Measurements from ENCODE around the gene BTRC. TPM values are rescaled to one million over a fixed set of nuclear protein-coding genes. Genes with fewer than 3 reads are reported as not detected.

BTRC gene
- total and polyA plus RNA-seq, 10 of the 15 experiments (the other 5 are each of a cell fraction or from before 2014, with no cell fraction given): 2.2 to 18.6 (median 8.6) TPM

DNA sequence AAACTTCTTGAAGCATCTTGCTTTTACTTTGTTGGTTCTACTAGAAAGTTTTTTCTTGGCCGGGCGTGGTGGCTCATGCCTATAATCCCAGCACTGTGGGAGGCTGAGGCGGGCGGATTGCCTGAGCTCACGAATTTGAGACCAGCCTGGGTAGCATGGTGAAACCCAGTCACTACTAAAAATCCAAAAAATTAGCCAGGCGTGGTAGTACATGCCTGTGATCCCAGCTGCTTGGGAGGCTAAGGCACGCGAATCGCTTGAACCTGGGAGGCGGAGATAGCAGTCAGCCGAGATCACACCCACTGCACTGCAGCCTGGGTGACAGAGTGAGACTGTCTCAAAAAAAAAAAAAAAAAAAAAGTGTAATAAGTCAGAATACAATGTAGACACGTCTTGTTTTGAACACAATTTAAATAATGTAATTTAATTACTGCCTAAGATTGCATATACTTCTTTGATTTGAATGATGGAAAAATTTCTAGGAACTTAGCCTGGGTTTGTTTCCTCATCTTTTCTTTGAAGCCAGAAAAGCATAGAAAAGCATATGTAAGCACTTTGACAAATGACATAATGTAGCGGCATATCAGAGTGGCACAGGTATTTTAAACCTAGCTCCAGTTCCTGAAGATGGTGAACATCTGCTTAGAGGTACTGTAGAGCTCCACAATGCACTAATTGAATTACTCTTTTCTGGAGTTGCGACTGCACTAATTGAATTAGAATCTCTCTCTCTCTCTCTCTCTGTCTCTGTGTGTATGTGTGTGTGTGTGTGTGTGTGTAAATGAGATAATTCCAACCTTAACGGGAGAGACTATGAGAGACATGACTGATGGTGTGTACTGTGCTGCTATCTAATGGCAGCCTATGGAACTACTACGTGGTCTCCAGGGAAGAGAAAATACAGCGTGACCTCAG, 87.8 kb downstream of the BTRC start (continued):
- TF ChIP-seq, protein P1, sequence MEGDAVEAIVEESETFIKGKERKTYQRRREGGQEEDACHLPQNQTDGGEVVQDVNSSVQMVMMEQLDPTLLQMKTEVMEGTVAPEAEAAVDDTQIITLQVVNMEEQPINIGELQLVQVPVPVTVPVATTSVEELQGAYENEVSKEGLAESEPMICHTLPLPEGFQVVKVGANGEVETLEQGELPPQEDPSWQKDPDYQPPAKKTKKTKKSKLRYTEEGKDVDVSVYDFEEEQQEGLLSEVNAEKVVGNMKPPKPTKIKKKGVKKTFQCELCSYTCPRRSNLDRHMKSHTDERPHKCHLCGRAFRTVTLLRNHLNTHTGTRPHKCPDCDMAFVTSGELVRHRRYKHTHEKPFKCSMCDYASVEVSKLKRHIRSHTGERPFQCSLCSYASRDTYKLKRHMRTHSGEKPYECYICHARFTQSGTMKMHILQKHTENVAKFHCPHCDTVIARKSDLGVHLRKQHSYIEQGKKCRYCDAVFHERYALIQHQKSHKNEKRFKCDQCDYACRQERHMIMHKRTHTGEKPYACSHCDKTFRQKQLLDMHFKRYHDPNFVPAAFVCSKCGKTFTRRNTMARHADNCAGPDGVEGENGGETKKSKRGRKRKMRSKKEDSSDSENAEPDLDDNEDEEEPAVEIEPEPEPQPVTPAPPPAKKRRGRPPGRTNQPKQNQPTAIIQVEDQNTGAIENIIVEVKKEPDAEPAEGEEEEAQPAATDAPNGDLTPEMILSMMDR (IDR thresholded peaks at IDR 0.05 in 2 of 3, conservative IDR thresholded peaks at IDR 0.05 in 1 of 3; ENCODE audit: control insufficient read depth in 2 of 3, extremely low read depth in 1 of 3, insufficient read depth in 1 of 3, low read depth in 3 of 3, low read length in 3 of 3): peak; percentile 67 to 75 (median 67)
- no peak for TF ChIP-seq MTA2 (IDR thresholded peaks at IDR 0.05; ENCODE audit: low read depth)
- TF ChIP-seq CREB1 (IDR thresholded peaks at IDR 0.05; ENCODE audit: low read depth): 0 out of 2 replicates have a peak, but pooled peaks have one; percentile 33
- no peak for TF ChIP-seq NFYA (IDR thresholded peaks at IDR 0.05; ENCODE audit: borderline replicate concordance, low read depth, low read length)
- TF ChIP-seq MEF2B (IDR thresholded peaks at IDR 0.05; ENCODE audit: partially characterized antibody, poor library complexity, severe bottlenecking): no peak
- TF ChIP-seq MEF2A (IDR thresholded peaks at IDR 0.05; ENCODE audit: insufficient read depth, low read depth, low read length): no peak
- peak; percentile 81 for TF ChIP-seq RAD21 (IDR thresholded peaks at IDR 0.05; ENCODE audit: insufficient read depth, low read depth, low read length)
- TF ChIP-seq, protein P2, sequence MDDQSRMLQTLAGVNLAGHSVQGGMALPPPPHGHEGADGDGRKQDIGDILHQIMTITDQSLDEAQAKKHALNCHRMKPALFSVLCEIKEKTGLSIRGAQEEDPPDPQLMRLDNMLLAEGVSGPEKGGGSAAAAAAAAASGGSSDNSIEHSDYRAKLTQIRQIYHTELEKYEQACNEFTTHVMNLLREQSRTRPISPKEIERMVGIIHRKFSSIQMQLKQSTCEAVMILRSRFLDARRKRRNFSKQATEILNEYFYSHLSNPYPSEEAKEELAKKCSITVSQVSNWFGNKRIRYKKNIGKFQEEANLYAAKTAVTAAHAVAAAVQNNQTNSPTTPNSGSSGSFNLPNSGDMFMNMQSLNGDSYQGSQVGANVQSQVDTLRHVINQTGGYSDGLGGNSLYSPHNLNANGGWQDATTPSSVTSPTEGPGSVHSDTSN (IDR thresholded peaks at IDR 0.05; ENCODE audit: insufficient replicate concordance, low read depth, low read length): no peak
- TF ChIP-seq, protein P3, sequence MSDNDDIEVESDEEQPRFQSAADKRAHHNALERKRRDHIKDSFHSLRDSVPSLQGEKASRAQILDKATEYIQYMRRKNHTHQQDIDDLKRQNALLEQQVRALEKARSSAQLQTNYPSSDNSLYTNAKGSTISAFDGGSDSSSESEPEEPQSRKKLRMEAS (IDR thresholded peaks at IDR 0.05; ENCODE audit: low read depth, low read length): no peak
- TF ChIP-seq YY1 (IDR thresholded peaks at IDR 0.05; ENCODE audit: low read depth, low read length): peak; percentile 33; the same call in 1 of the 2 replicates
- TF ChIP-seq TCF12 (IDR thresholded peaks at IDR 0.05; ENCODE audit: low read depth, low read length): no peak
- no peak for TF ChIP-seq EED (IDR thresholded peaks at IDR 0.05; ENCODE audit: low read depth)
- no peak for TF ChIP-seq JUND (IDR thresholded peaks at IDR 0.05; ENCODE audit: low read depth, low read length)
- TF ChIP-seq TBL1XR1 (IDR thresholded peaks at IDR 0.05; ENCODE audit: low read depth, low read length): no peak
- TF ChIP-seq SMARCA5 (IDR thresholded peaks at IDR 0.05): no peak
- no peak for TF ChIP-seq NR2C2 (IDR thresholded peaks at IDR 0.05; ENCODE audit: borderline replicate concordance, control insufficient read depth, insufficient read length, low read depth)
- TF ChIP-seq BACH1 (IDR thresholded peaks at IDR 0.05; ENCODE audit: borderline replicate concordance): no peak

Data from GM12878 (cell line).